Activated B cell treated with CpG ODN at 0.5 μM for 24 hours (primary cell): ENCODE results near the gene PPFIA1. TPM values are rescaled to one million over a fixed set of nuclear protein-coding genes. Genes with fewer than 3 reads are reported as not detected.

Experiments
- ATAC-seq: fragments of 200-7000 bp; cut with Tn5 transposase; one replicate; pipeline ENCODE4 v1.10.0; 2021; ENCODE audit warnings: low read depth, mild to moderate bottlenecking, moderate library complexity
- CTCF ChIA-PET: fragments of 350-600 bp; sonication (Branson Sonifier 250); formaldehyde crosslinking; loops from one replicate; lab custom pipeline; 2021; ENCODE audit warnings: antibody characterized with exemption; lab: Charles Lee
- POLR2A ChIA-PET: fragments of 350-600 bp; sonication (Branson Sonifier 250); formaldehyde crosslinking; loops from one replicate; lab custom pipeline; 2021; ENCODE audit warnings: antibody characterized with exemption; lab: Charles Lee
- DNase-seq: peaks from one replicate; pipeline ENCODE4 v3.0.0; 2022
- H3K27ac Mint-ChIP-seq: one replicate; pipeline ENCODE4 v1.8.0; 2020; ENCODE audit warnings: mixed read lengths
- H3K27me3 Mint-ChIP-seq: one replicate; pipeline ENCODE4 v1.8.0; 2021; ENCODE audit warnings: mixed read lengths
- H3K36me3 Mint-ChIP-seq: one replicate; pipeline ENCODE4 v1.8.0; 2021; ENCODE audit warnings: low read depth, mixed read lengths
- H3K4me1 Mint-ChIP-seq: one replicate; pipeline ENCODE4 v1.8.0; 2021; ENCODE audit warnings: mixed read lengths
- H3K4me3 Mint-ChIP-seq: one replicate; pipeline ENCODE4 v1.8.0; 2020; ENCODE audit warnings: mild to moderate bottlenecking, mixed read lengths
- H3K9me3 Mint-ChIP-seq: one replicate; pipeline ENCODE4 v1.8.0; 2020; ENCODE audit warnings: mixed read lengths
- intact Hi-C: fragments of 100-400 bp; cut with micrococcal nuclease; formaldehyde crosslinking; loops from one replicate; pipeline ENCODE4 v1.15.1; 2024
- total RNA-seq: library from RNA; stranded (reverse); gene quantifications from 2 replicates; pipeline ENCODE4 v1.2.3, GENCODE V29; 2022
- TF ChIP-seq, protein P1 (sequence below): fragments of 200-600 bp; IDR thresholded peaks from one replicate; pipeline ENCODE4 v1.8.0; 2022; ENCODE audit warnings: antibody characterized with exemption, mild to moderate bottlenecking

The PPFIA1 gene
- total RNA-seq, 1 donor from 2014 or later = 53.3 TPM

DNA sequence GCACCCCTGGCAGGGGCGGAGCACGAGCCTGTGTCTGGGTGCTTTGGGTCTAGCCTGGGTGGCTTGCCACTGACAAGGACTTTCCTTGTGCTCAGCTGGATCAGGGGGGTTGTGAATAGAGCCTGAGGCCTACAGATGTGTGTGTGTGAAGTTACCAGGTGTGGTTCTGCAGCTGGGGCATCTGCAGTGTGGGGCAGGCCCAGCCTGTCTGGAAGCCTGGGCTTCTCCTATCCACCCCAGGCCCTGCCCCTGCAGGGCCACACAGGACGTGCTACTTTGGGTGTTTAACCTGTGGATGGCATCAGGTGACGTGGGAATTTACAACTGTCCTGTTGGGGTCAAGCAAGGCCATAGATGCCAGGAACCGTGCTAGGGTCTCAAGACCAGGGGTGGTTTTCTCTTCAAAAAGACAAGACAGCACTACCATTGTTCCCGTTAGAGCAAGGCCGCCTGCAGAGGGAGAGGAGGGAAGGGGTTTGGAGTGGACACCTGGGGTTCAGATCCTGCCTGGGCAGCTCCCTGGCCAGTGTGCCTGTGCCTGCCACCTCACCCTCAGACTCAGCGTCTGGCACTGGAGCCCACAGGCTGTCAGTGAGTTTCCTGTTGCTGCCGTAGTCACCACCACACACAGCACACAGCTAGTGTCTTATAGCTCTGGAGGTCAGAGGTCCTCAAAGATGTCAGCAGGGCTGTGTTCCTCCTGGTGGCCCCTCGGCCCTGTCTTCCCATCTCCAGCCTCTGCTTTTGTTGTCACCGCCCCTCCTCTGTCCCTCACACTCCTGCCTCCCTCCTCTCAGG, 159.4 kb downstream of the PPFIA1 start:
- ATAC-seq (no peak), DNase-seq (no peak)
- no peaks in the 10 kb centered on the region for H3K36me3 Mint-ChIP-seq
- TF ChIP-seq, protein P1, sequence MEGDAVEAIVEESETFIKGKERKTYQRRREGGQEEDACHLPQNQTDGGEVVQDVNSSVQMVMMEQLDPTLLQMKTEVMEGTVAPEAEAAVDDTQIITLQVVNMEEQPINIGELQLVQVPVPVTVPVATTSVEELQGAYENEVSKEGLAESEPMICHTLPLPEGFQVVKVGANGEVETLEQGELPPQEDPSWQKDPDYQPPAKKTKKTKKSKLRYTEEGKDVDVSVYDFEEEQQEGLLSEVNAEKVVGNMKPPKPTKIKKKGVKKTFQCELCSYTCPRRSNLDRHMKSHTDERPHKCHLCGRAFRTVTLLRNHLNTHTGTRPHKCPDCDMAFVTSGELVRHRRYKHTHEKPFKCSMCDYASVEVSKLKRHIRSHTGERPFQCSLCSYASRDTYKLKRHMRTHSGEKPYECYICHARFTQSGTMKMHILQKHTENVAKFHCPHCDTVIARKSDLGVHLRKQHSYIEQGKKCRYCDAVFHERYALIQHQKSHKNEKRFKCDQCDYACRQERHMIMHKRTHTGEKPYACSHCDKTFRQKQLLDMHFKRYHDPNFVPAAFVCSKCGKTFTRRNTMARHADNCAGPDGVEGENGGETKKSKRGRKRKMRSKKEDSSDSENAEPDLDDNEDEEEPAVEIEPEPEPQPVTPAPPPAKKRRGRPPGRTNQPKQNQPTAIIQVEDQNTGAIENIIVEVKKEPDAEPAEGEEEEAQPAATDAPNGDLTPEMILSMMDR = no peak
- H3K27ac Mint-ChIP-seq = no peak overlapping the region
- ChIA-PET CTCF (no interaction called here), POLR2A (no interaction called here)
- H3K9me3 Mint-ChIP-seq = no peaks in the 10 kb centered on the region
- intact Hi-C loops = no loop called here
- peaks cover 9% of the 10 kb centered on the region for H3K4me1 Mint-ChIP-seq
- H3K4me3 Mint-ChIP-seq = no peak overlapping the region
- H3K27me3 Mint-ChIP-seq = peaks cover 37% of the 10 kb centered on the region

DNA sequence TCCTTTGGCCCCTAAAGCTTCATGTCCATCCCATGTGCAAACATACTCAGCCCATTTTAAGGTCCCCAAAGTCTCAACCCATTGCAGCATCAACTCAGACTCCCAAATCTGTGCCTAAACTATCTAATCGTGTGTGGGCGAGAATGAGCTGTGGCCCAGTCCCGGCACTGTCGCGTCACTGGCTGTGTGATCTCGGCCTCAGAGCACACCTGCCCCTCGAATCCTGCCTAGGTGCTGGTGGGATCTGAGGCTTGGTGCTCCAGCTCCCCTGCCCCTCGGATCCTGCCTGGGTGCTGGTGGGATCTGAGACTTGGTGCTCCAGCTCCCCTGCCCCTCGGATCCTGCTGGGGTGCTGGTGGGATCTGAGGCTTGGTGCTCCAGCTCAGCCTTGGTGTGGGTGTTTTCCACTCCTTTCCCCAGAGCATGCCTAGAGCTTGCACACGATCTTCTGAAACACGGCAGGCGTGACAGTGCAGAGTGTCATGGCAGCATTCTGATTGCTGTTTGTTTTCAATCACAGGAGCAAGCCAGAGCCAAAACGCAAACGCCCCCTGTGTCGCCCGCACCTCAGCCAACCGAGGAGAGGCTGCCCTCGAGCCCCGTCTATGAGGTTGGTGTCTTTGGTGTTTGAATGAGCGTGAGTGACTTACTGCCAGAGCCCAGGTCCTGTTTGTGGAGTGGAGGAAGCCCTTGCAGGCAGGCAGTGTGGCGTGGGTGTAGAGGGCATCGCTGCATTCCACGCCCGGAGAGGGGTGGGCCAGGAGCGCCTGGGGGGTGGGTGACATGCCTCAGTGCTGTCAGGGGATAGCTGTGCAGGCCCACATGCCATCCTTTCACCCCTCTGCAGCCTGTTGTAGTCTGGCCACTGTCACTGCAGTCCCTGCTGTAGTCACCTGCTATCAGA, 160.4 kb downstream of the PPFIA1 start:
- CTCF ChIA-PET = no interaction called here
- peaks cover 29% of the 10 kb centered on the region for H3K27me3 Mint-ChIP-seq
- H3K36me3 Mint-ChIP-seq = no peaks in the 10 kb centered on the region
- peaks cover 12% of the 10 kb centered on the region for H3K4me1 Mint-ChIP-seq
- TF ChIP-seq, protein P1 = no peak
- DNase-seq (no peak), ATAC-seq (no peak)
- no peaks in the 10 kb centered on the region for H3K9me3 Mint-ChIP-seq
- POLR2A ChIA-PET = no interaction called here
- intact Hi-C loops = no loop called here
- H3K4me3 Mint-ChIP-seq = no peak overlapping the region
- no peak overlapping the region for H3K27ac Mint-ChIP-seq

DNA sequence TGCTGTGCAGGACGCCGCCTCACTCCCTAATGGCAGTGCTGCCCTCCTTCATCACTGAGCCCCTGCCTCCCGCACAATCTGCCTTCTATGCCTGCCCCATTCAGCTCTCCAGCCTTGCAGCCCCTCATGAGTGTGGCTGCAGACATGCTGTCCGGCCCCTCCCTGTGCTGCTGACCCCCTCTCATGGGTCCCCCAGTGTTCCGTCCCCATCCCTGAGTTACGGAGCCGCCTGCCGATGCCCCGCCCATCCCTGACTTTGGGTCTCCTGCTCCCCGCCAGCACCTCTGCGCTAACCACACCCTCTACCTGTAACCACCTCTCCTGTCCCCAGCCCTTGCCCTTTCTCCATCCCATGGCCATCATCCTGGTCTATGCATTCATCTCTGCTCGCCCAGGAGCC, 161.1 kb downstream of the PPFIA1 start:
- H3K27me3 Mint-ChIP-seq = peaks cover 33% of the 10 kb centered on the region
- DNase-seq (no peak), ATAC-seq (no peak)
- CTCF ChIA-PET = no interaction called here
- no peaks in the 10 kb centered on the region for H3K36me3 Mint-ChIP-seq
- POLR2A ChIA-PET = interaction anchor here (0.9 kb wide), 1 partner anchor 228 kb away, joined by 4 read pairs; the partner anchor contains the start of gene FADD
- no peaks in the 10 kb centered on the region for H3K9me3 Mint-ChIP-seq
- no peak overlapping the region for H3K27ac Mint-ChIP-seq
- no peak overlapping the region for H3K4me3 Mint-ChIP-seq
- H3K4me1 Mint-ChIP-seq = peaks cover 18% of the 10 kb centered on the region
- TF ChIP-seq, protein P1 = no peak
- intact Hi-C loops = no loop called here

DNA sequence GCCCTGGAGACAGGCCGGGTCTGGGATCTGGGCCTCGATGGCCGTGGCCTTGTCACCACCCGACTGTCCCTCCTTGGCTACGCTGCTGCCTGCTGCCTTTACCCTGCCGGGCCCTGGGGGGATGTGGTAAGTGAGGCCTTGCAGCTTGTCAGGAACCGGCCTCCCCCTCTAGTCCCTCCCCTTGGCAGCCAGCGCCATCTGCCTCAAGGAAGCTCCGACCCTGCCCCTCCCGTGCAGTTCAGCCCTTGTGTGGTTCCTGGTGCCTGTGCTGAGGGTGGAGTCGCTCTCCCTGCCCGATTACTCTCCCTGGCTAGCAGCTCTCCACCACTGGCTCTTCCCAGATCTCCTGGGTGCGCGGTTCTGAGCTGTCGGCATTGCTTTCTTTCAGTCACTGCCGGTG, 161.6 kb downstream of the PPFIA1 start:
- Mint-ChIP-seq H3K9me3 (no peaks in the 10 kb centered on the region), H3K4me3 (no peak overlapping the region), H3K36me3 (no peaks in the 10 kb centered on the region), H3K27ac (no peak overlapping the region), H3K27me3 (peaks cover 36% of the 10 kb centered on the region), H3K4me1 (peaks cover 22% of the 10 kb centered on the region)
- ATAC-seq (no peak), DNase-seq (no peak)
- intact Hi-C loops = no loop called here
- POLR2A ChIA-PET = interaction anchor here (0.9 kb wide), 1 partner anchor 229 kb away, joined by 4 read pairs; the partner anchor contains the start of gene FADD
- CTCF ChIA-PET = no interaction called here
- TF ChIP-seq, protein P1 = no peak

DNA sequence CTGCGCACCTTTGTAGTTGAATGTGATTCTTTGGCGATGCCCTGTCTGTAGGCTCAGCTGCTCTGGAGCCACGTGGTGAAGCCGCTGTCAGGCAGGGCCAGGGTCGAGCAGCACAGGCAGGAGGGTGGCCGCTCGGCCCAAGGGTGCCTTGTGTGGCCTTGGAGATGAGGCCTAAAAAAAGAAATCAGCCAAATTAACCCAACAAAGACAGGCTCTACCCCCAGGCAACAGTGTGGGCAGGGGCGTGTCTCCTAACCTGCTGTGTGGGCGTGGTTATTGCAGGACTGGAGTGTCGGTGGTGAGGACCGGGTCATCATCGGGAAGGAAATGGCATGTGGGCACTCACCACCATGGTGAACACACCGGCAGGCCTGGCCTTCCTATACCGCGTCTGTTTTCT, 162.1 kb downstream of the PPFIA1 start:
- intact Hi-C loops = no loop called here
- H3K27me3 Mint-ChIP-seq = peaks cover 39% of the 10 kb centered on the region
- peaks cover 27% of the 10 kb centered on the region for H3K4me1 Mint-ChIP-seq
- POLR2A ChIA-PET = interaction anchor here (0.9 kb wide), 1 partner anchor 229 kb away, joined by 4 read pairs; the partner anchor contains the start of gene FADD
- no peak overlapping the region for H3K27ac Mint-ChIP-seq
- ATAC-seq = no peak
- no peaks in the 10 kb centered on the region for H3K36me3 Mint-ChIP-seq
- no peak for DNase-seq
- TF ChIP-seq, protein P1 = no peak
- no peak overlapping the region for H3K4me3 Mint-ChIP-seq
- CTCF ChIA-PET = no interaction called here
- no peaks in the 10 kb centered on the region for H3K9me3 Mint-ChIP-seq
